ENCODE measurements around the gene CCDC197. TPM values are rescaled to one million over a fixed set of nuclear protein-coding genes. Genes with fewer than 3 reads are reported as not detected.

The CCDC197 gene
- total RNA-seq, 1 donor, result not detected

DNA sequence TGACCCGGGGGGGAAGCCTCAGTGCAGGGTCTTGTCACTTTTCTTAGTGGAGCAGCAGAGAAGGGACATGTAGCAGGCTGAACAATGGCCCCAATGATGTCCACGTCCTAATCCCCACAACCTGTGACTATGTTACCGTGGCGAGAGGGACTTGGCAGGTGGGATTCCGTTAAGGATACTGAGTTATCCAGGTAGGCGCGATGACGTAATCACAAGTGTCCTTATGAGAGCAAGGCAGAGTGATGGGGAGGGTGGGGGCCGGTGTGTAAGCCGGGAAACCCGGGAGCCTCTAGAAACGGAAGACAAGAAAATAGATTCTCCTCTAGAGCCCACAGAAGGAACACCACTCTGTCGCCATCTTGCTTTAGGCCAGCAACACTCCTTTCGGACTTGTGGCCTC is 33.5 kb downstream of the CCDC197 start:
- Histone ChIP-seq H3K79me2 (ENCODE audit: insufficient read depth, low read length) (no peaks in the 10 kb centered on the region), H4K20me1 (ENCODE audit: insufficient read depth, low read length) (peaks cover 3% of the 10 kb centered on the region), H3K4me2 (ENCODE audit: insufficient read depth, low read length) (no peak overlapping the region), H3K27ac (ENCODE audit: low read depth, low read length) (no peak overlapping the region), H2AFZ (ENCODE audit: low read length) (no peak overlapping the region), H3K4me1 (ENCODE audit: insufficient read depth, low read length) (no peaks in the 10 kb centered on the region), H3K27me3 (ENCODE audit: insufficient read depth, low read length) (no peaks in the 10 kb centered on the region), H3K36me3 (ENCODE audit: insufficient read depth, low read length) (no peaks in the 10 kb centered on the region), H3K9me3 (ENCODE audit: low read depth, low read length) (no peaks in the 10 kb centered on the region), H3K4me3 (ENCODE audit: insufficient read depth, low read length) (no peak overlapping the region)
- TF ChIP-seq, protein P1, sequence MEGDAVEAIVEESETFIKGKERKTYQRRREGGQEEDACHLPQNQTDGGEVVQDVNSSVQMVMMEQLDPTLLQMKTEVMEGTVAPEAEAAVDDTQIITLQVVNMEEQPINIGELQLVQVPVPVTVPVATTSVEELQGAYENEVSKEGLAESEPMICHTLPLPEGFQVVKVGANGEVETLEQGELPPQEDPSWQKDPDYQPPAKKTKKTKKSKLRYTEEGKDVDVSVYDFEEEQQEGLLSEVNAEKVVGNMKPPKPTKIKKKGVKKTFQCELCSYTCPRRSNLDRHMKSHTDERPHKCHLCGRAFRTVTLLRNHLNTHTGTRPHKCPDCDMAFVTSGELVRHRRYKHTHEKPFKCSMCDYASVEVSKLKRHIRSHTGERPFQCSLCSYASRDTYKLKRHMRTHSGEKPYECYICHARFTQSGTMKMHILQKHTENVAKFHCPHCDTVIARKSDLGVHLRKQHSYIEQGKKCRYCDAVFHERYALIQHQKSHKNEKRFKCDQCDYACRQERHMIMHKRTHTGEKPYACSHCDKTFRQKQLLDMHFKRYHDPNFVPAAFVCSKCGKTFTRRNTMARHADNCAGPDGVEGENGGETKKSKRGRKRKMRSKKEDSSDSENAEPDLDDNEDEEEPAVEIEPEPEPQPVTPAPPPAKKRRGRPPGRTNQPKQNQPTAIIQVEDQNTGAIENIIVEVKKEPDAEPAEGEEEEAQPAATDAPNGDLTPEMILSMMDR (IDR thresholded peaks at IDR 0.05; ENCODE audit: extremely low read depth, low read depth, low read length), result no peak
- DNase-seq (ENCODE audit: insufficient read length, low spot score, missing footprints), result no peak

DNA sequence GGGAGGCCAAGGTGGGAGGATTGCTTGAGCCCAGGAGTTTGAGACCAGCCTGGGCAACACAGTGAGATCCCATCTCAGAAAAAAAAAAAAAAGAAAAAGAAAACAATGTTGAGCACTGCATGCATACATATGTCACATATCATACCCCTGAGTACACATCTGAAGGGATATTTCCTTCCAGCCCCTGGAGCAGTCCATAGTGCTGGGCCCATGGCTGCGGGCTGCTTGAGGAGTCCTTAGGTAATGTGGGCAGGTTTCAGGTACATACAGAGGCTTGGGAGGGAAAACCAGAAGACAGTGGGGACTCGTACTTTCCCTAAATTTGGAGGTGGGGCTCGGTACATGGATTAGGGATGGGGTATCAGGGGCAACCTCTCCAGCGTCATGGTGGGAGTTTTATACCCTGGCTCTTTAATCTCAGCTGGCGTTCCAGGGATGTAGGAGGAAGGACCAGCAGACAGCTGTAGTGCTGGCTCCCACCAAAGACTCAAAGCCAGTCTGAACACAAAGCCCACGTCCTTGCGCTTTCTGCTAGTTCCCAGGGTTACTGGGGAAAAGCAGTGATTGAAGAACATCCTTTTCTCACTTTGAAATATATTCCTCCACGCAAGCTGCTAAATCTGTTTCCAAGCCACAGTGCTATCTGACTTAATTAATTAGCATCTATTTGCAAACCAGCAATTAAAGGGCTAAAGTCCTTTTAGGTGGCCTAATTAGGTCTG is 34.2 kb downstream of the CCDC197 start:
- no peaks in the 10 kb centered on the region for H3K4me1 ChIP-seq (ENCODE audit: insufficient read depth, low read length)
- no peak overlapping the region for H3K27ac ChIP-seq (ENCODE audit: low read depth, low read length)
- TF ChIP-seq, protein P1 (IDR thresholded peaks at IDR 0.05; ENCODE audit: extremely low read depth, low read depth, low read length), result no peak
- no peaks in the 10 kb centered on the region for H3K27me3 ChIP-seq (ENCODE audit: insufficient read depth, low read length)
- DNase-seq (ENCODE audit: insufficient read length, low spot score, missing footprints), result no peak
- H3K4me2 ChIP-seq (ENCODE audit: insufficient read depth, low read length), result no peak overlapping the region
- peaks cover 9% of the 10 kb centered on the region for H4K20me1 ChIP-seq (ENCODE audit: insufficient read depth, low read length)
- H3K4me3 ChIP-seq (ENCODE audit: insufficient read depth, low read length), result no peak overlapping the region
- no peaks in the 10 kb centered on the region for H3K79me2 ChIP-seq (ENCODE audit: insufficient read depth, low read length)
- no peaks in the 10 kb centered on the region for H3K36me3 ChIP-seq (ENCODE audit: insufficient read depth, low read length)
- H3K9me3 ChIP-seq (ENCODE audit: low read depth, low read length), result no peaks in the 10 kb centered on the region
- H2AFZ ChIP-seq (ENCODE audit: low read length), result no peak overlapping the region

DNA sequence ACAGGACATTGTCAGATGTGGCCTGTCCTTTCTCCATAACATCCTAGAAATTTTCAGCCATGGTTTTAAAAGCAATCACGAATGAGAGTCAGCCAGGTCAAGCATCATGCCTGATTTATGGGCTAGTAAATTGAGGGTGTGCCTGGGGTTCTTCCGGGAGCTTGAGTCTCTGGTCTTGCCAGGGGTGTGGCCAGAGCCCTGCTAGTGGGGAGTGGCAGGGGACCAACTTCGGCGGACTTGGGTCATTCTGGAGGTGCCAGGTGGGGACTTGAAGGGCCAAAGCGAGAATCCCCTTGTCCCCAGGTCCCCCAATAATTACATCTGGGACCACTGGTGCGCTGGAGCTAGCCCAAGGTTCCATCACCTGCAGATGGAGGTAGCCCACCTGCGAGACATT is 34.8 kb downstream of the CCDC197 start:
- no peaks in the 10 kb centered on the region for H3K4me1 ChIP-seq (ENCODE audit: insufficient read depth, low read length)

DNA sequence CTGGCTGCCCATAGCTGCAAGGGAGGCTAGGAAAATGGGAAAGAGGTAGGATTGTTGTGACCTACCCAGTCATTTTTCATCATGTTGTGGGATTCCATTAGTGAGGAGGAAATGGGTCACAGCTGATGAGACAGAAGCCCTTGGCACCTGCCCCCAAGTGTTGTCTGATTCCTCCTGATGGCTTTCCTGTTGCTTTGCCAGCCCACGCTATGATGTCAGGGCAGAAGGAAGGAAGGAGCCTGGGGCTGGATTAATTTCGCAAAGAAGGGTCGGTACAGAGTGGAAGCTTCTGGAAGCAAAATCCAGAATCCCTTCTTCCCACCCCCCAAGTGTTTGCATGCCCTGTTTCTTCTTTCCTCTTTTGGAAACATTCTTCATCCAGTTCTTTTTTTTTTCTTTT is 37.8 kb downstream of the CCDC197 start:
- DNase-seq (ENCODE audit: insufficient read length, low spot score, missing footprints), result no peak
- no peaks in the 10 kb centered on the region for H3K9me3 ChIP-seq (ENCODE audit: low read depth, low read length)
- H3K36me3 ChIP-seq (ENCODE audit: insufficient read depth, low read length), result no peaks in the 10 kb centered on the region
- TF ChIP-seq, protein P1 (IDR thresholded peaks at IDR 0.05; ENCODE audit: extremely low read depth, low read depth, low read length), result no peak
- H3K27ac ChIP-seq (ENCODE audit: low read depth, low read length), result no peak overlapping the region
- peaks cover 8% of the 10 kb centered on the region for H4K20me1 ChIP-seq (ENCODE audit: insufficient read depth, low read length)
- H3K27me3 ChIP-seq (ENCODE audit: insufficient read depth, low read length), result no peaks in the 10 kb centered on the region
- no peaks in the 10 kb centered on the region for H3K4me1 ChIP-seq (ENCODE audit: insufficient read depth, low read length)
- H2AFZ ChIP-seq (ENCODE audit: low read length), result no peak overlapping the region
- no peaks in the 10 kb centered on the region for H3K79me2 ChIP-seq (ENCODE audit: insufficient read depth, low read length)
- no peak overlapping the region for H3K4me3 ChIP-seq (ENCODE audit: insufficient read depth, low read length)
- H3K4me2 ChIP-seq (ENCODE audit: insufficient read depth, low read length), result no peak overlapping the region

More for the DNA sequence above, 34.8 kb downstream of the CCDC197 start:
- Histone ChIP-seq H4K20me1 (ENCODE audit: insufficient read depth, low read length) (peaks cover 9% of the 10 kb centered on the region), H3K4me3 (ENCODE audit: insufficient read depth, low read length) (no peak overlapping the region), H3K27me3 (ENCODE audit: insufficient read depth, low read length) (no peaks in the 10 kb centered on the region), H3K27ac (ENCODE audit: low read depth, low read length) (no peak overlapping the region), H3K4me2 (ENCODE audit: insufficient read depth, low read length) (no peak overlapping the region), H3K79me2 (ENCODE audit: insufficient read depth, low read length) (no peaks in the 10 kb centered on the region), H2AFZ (ENCODE audit: low read length) (no peak overlapping the region), H3K9me3 (ENCODE audit: low read depth, low read length) (no peaks in the 10 kb centered on the region), H3K36me3 (ENCODE audit: insufficient read depth, low read length) (no peaks in the 10 kb centered on the region)
- no peak for DNase-seq (ENCODE audit: insufficient read length, low spot score, missing footprints)
- TF ChIP-seq, protein P1 (IDR thresholded peaks at IDR 0.05; ENCODE audit: extremely low read depth, low read depth, low read length), result no peak
